ENCODE data around the gene SIRPG. TPM values are rescaled to one million over a fixed set of nuclear protein-coding genes. Genes with fewer than 3 reads are reported as not detected.

SIRPG gene
- polyA plus RNA-seq, 3 donors: 0.15 to 0.52 (median 0.51) TPM

- Histone ChIP-seq H3K9me3 (replicated peaks in 1 of 2; ENCODE audit: control insufficient read depth in 1 of 2, insufficient read depth in 1 of 2, low read length in 2 of 2) (peaks cover 0 to 7% of the 10 kb centered on the region in 2 donors), H3K4me3 (replicated peaks in 1 of 3; ENCODE audit: low read depth in 2 of 3, low read length in 3 of 3) (no peak overlapping the region), H3K27ac (ENCODE audit: low read depth in 1 of 2, low read length in 2 of 2) (no peak overlapping the region), H4K20me1 (ENCODE audit: insufficient read depth, low read length) (no peaks in the 10 kb centered on the region), H2AFZ (ENCODE audit: insufficient read depth, low read depth, low read length, poor library complexity, severe bottlenecking) (no peak overlapping the region), H3K36me3 (replicated peaks in 1 of 2; ENCODE audit: control insufficient read depth in 1 of 2, insufficient read depth in 2 of 2, low read length in 2 of 2) (no peaks in the 10 kb centered on the region), H3K27me3 (ENCODE audit: control insufficient read depth in 2 of 2, insufficient read depth in 2 of 2, low read length in 2 of 2) (peaks cover 8 to 11% of the 10 kb centered on the region in 2 donors), H3K79me2 (ENCODE audit: insufficient read depth, low read length) (no peaks in the 10 kb centered on the region), H3K4me2 (replicated peaks; ENCODE audit: extremely low read depth, low read length, poor library complexity, severe bottlenecking) (no peak overlapping the region), H3K4me1 (ENCODE audit: control insufficient read depth in 1 of 2, insufficient read depth in 2 of 2, low read length in 2 of 2) (peaks cover 9 to 36% of the 10 kb centered on the region in 2 donors), H3K9ac (ENCODE audit: insufficient read depth, low read length, poor library complexity, severe bottlenecking) (no peak overlapping the region)
- no peak for TF ChIP-seq CTCF (IDR thresholded peaks at IDR 0.05)
- Mint-ChIP-seq H3K27ac (no peak overlapping the region), H3K4me3 (no peak overlapping the region), H3K9me3 (peaks cover 2 to 16% (median 9%) of the 10 kb centered on the region in 7 donors), H3K27me3 (ENCODE audit: low read depth in 3 of 3) (peaks cover 14 to 36% (median 17%) of the 10 kb centered on the region in 3 donors), H3K4me1 (peaks cover 40% of the 10 kb centered on the region), H3K36me3 (no peaks in the 10 kb centered on the region)
- 93% methylated on average over 3 of the region's 3 CpGs for WGBS (ENCODE audit: insufficient coverage)
- intact Hi-C loops (cut with micrococcal nuclease): no loop called here
- DNase-seq: no peak
These were observed 32.1 kb upstream of the SIRPG start for GRCh38 chr20:1689721-1690120.

GRCh38 chr20:1688886-1689538 is 31.4 kb upstream of the SIRPG start:
- H3K36me3 ChIP-seq (replicated peaks in 1 of 2; ENCODE audit: control insufficient read depth in 1 of 2, insufficient read depth in 2 of 2, low read length in 2 of 2): no peaks in the 10 kb centered on the region
- H3K27ac ChIP-seq (ENCODE audit: low read depth in 1 of 2, low read length in 2 of 2): no peak overlapping the region
- H3K9me3 ChIP-seq (replicated peaks in 1 of 2; ENCODE audit: control insufficient read depth in 1 of 2, insufficient read depth in 1 of 2, low read length in 2 of 2): peaks cover 0 to 7% of the 10 kb centered on the region in 2 donors
- no peak overlapping the region for H3K4me3 ChIP-seq (replicated peaks in 1 of 3; ENCODE audit: low read depth in 2 of 3, low read length in 3 of 3)
- no peaks in the 10 kb centered on the region for H3K36me3 Mint-ChIP-seq
- no peak overlapping the region for H3K9ac ChIP-seq (ENCODE audit: insufficient read depth, low read length, poor library complexity, severe bottlenecking)
- no peak for TF ChIP-seq CTCF (IDR thresholded peaks at IDR 0.05)
- H3K4me1 Mint-ChIP-seq: peaks cover 43% of the 10 kb centered on the region
- H2AFZ ChIP-seq (ENCODE audit: insufficient read depth, low read depth, low read length, poor library complexity, severe bottlenecking): no peak overlapping the region
- no peaks in the 10 kb centered on the region for H3K79me2 ChIP-seq (ENCODE audit: insufficient read depth, low read length)
- no peak overlapping the region for H3K27ac Mint-ChIP-seq
- intact Hi-C loops (cut with micrococcal nuclease): no loop called here
- no peak for DNase-seq
- peaks cover 9 to 39% of the 10 kb centered on the region in 2 donors for H3K4me1 ChIP-seq (ENCODE audit: control insufficient read depth in 1 of 2, insufficient read depth in 2 of 2, low read length in 2 of 2)
- peaks cover 8% of the 10 kb centered on the region in 2 donors for H3K27me3 ChIP-seq (ENCODE audit: control insufficient read depth in 2 of 2, insufficient read depth in 2 of 2, low read length in 2 of 2)
- H3K4me2 ChIP-seq (replicated peaks; ENCODE audit: extremely low read depth, low read length, poor library complexity, severe bottlenecking): no peak overlapping the region
- no CpG with 5 or more reads among the region's 4 CpGs for WGBS (ENCODE audit: insufficient coverage)
- peaks cover 11 to 29% (median 16%) of the 10 kb centered on the region in 3 donors for H3K27me3 Mint-ChIP-seq (ENCODE audit: low read depth in 3 of 3)
- no peaks in the 10 kb centered on the region for H4K20me1 ChIP-seq (ENCODE audit: insufficient read depth, low read length)
- H3K9me3 Mint-ChIP-seq: peaks cover 2 to 16% (median 9%) of the 10 kb centered on the region in 7 donors
- H3K4me3 Mint-ChIP-seq: peak overlapping the region in 1 of 2 donors; percentile 17
